Heart left ventricle (tissue), 13 donors: ENCODE data around the gene LY6G6F.

Experiments used
- CTCF ChIP-seq, 12 donors: fragments of 200-600 bp; sonication (generic) in 4 of 12; IDR thresholded peaks; one replicate each; pipeline versions ENCODE4 v1.5.0 to v1.8.0; 2018 to 2022; ENCODE audit warnings: antibody characterized with exemption in 12 of 12, mild to moderate bottlenecking in 5 of 12
- POLR2A ChIP-seq, 2 donors: fragments of 450-650 bp; IDR thresholded peaks; one replicate each; pipeline ENCODE4 v1.6.1; 2017; ENCODE audit warnings: antibody characterized with exemption in 2 of 2, mild to moderate bottlenecking in 2 of 2, moderate library complexity in 2 of 2
- donor health status: ischemic (EF 13 %, LVEDD 7.1; RV severe dilation, severe dysfunction).
- donor health status: DM: no; HTN: yes; CAD: no.
- donor health status: DM: no; HTN: no; CAD: no.
- donor health status: ischemic (EF 25% LVEDD 6.9; RV normal size, moderate dysfunction).
- donor health status: ischemic (EF 25% LVEDD 5.7; RV mildly dilated, moderate dysfunction).
- donor health status: ischemic (EF 35%, LVEDD 5.7; RV mildly dilated, moderate dysfunction).
- donor health status: nonischemic (EF 11% LVEDD 7.7; RV severe dilation, severe dysfunction).
- donor health status: DM: yes; HTN: yes; CAD: no.
- donor health status: PGD.
- donor health status: ischemic (EF 29% LVEDD 5.4; RV normal size, mild dysfunction).
- donor health status: nonischemic (EF 23%, LVEDD 6.1; RV moderate dilation, normal function).

GRCh38 chr6:31718265-31718664, 11.6 kb downstream of the LY6G6F start:
- no peak for TF ChIP-seq CTCF (IDR thresholded peaks at IDR 0.05)
- TF ChIP-seq POLR2A (IDR thresholded peaks at IDR 0.05) = no peak
